ENCODE data around the gene USP7. TPM values are rescaled to one million over a fixed set of nuclear protein-coding genes. Genes with fewer than 3 reads are reported as not detected.
"Not testable (repeated sequence)": the region's sequence is repeated elsewhere in the genome, so short reads cannot be mapped to it uniquely, and the experiment has no call there.

The USP7 gene
- total RNA-seq, 1 donor from 2014 or later = 70.2 TPM

DNA sequence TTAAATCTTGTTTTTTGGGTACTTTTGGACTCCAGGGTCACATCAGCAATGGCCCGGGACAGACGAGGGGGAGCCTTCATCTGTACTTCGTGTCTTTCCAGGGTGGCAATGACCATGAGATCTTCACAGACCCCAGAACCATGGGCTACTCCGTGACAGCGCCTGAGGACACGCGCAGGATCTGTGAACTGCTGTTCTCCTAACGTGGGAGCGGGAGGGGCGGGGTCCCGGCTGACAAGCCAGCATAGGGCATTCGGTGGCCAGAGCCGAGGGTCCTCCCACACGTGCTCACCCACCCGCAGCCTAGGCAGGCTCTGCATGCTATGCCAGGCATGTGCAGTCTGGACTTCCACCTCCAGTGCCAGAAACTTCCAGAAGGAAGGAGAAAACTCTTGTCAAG, 116.1 kb downstream of the USP7 start:
- no peak for DNase-seq (ENCODE audit: low read depth, low spot score)

DNA sequence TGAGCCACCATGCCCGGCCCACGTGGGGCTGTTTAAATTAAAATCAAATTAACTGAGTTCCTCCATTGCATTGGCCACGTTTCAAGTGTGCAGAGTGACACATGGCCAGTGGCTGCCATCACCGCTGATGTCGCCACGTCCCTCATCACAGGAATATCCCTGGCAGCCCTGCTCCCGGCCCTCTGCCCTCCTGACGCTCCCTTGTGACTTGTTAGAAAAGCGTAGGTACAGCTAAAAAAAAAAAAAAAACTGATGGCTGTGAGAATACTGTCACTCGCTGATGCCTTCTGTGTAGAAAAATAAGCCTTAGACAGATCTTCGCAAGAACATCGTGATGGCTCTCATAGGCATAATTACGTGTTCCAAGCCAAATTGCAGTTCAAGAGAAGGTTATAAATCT, 116.6 kb downstream of the USP7 start:
- no peak for DNase-seq (ENCODE audit: low read depth, low spot score)

DNA sequence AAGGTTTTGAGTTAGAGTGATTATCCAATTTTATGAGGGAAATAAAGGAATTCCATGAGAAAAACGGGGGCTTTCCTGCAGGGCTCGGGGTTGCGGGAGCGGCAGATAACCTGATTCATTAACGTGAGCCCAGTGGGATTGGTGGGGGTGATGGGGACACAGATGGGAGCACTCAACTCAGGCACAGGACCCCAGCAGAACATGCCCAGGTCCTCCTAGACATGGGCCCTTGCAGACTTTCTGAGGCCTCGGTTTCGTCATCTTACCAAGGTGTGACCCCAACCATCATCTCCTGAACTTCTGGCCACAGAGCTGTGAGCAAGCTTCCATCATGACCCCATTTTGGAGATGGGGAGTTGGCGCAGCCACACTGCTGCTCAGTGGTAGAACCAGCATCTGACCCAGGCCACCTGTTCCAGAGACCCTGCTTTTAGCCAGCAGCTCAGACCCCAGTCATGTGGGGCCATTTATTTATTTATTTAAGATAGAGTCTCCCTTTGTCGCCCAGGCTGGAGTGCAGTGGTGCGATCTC, 117.2 kb downstream of the USP7 start:
- DNase-seq (ENCODE audit: low read depth, low spot score) = no peak

GRCh38 chr16:8845699-8846298, 117.9 kb downstream of the USP7 start:
- DNase-seq (ENCODE audit: low read depth, low spot score) = no peak

DNA sequence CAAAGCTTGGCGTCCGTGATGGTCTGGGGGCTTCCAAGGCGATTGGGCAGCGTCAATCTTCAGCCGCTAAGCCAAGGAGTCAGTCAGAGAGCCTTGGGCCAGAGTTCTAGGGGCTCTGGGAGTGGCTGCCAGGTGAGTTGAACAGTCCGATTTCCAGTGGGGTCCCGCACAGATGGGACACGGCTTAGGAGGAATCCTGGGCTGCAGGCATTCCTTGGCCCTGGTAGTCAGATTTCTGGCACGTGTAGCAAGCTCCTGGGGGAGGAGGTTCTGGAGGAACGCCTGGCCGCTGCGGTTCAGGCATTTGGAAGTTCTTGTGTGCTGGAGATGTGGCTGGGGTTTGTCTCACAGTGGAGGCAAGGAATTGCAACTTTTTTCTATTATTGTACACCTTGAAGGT, 120.4 kb downstream of the USP7 start:
- not testable (repeated sequence) for DNase-seq (ENCODE audit: low read depth, low spot score)

Other genes starting within 250 kb of the USP7 start
- gene TMEM186, start 166.3 kb downstream of the USP7 start, total RNA-seq = 6.5 and 6.7 TPM in 2 replicates
- gene PMM2, start 166.1 kb downstream of the USP7 start, total RNA-seq = 21.6 and 31.1 TPM in 2 replicates
- 140 and 155 TPM in 2 replicates for gene CARHSP1, start 94.9 kb downstream of the USP7 start, total RNA-seq
- not detected in 2 replicates for gene LITAFD, start 81.6 kb downstream of the USP7 start, total RNA-seq
- gene HAPSTR1, start 127.7 kb upstream of the USP7 start, total RNA-seq = 70.5 and 74.2 TPM in 2 replicates